Uterus (tissue), 2 donors: ENCODE measurements around the gene PHF12.

Source experiments
- CTCF ChIP-seq, 4 experiments: fragments of 200-600 bp in 2 of 4; fragments of 450-650 bp in 2 of 4; sonication (generic) in 2 of 4; IDR thresholded peaks; one replicate each; pipeline ENCODE4 v1.5.1; 2016 to 2019; ENCODE audit warnings: antibody characterized with exemption in 4 of 4, mild to moderate bottlenecking in 2 of 4, moderate library complexity in 1 of 4
- POLR2A ChIP-seq, 2 donors: fragments of 450-650 bp; IDR thresholded peaks; one replicate each; pipeline ENCODE4 v1.6.1; 2016; ENCODE audit warnings: antibody characterized with exemption in 2 of 2, mild to moderate bottlenecking in 1 of 2, moderate library complexity in 1 of 2

GRCh38 chr17:28951991-28952975, 965 bp upstream of the PHF12 start:
- TF ChIP-seq CTCF (IDR thresholded peaks at IDR 0.05) (peak in 2 of 4 experiments; percentile 4), POLR2A (IDR thresholded peaks at IDR 0.05) (peak in 1 of 2 donors; percentile 42)
